ENCODE results near the gene ANKRD13B.
"Not testable (repeated sequence)": the region's sequence is repeated elsewhere in the genome, so short reads cannot be mapped to it uniquely, and the experiment has no call there.

ANKRD13B gene

DNA sequence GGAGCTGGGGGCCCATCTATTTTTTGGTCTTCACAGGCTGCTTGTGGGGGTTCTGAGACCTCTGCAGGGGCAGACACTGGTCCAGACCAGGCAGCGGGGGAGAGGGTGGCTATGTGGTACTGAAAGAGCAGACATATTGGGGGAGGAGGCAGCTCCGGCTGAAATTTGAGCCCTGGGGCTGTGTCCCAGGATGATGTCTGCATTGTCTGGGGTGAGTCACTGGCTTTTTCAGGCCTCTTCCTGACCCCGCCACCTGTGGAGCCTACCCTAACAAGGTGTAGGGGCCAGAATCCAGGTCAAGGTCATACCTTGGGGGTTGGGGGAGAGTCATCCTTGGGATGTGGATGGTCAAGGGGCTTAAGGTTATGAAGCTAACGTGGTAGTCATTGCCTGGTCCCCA is 27.3 kb downstream of the ANKRD13B start:
- peak; percentile 47 for DNase-seq

DNA sequence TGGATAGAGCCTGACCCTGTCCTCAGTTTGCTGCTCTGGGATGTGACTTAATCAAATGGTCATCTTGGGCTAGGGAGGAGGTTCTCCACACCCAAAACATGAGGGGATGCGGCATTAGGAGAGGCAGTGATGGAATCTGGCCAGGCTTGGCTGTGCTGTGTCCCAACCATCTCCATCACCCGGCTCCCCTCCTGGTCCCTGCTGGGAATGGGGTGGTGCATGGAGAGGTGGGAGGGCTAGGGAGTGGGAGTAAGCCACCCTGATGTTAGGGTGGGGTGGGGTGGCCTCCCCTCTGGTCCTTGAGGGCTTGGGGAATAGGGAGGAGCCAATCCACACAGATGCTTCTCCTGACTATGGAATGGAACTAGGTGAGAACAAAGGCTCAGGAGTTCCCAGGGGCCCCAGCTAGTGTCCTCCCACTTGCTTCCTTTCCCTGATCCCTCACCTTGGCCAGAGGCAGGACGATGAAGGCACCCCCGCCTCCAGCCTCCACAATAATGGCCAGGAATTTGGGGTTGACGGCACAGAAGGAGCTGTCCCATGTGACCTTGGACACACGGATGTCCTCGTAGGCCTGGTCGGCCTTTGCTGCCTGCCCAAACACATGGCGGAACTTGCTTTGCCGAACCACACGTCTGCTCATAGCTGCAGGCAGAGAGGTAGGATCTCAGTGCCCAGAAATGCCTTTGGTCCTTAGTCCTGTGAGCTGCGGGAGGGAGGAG is 28.0 kb downstream of the ANKRD13B start:
- no peak for DNase-seq

DNA sequence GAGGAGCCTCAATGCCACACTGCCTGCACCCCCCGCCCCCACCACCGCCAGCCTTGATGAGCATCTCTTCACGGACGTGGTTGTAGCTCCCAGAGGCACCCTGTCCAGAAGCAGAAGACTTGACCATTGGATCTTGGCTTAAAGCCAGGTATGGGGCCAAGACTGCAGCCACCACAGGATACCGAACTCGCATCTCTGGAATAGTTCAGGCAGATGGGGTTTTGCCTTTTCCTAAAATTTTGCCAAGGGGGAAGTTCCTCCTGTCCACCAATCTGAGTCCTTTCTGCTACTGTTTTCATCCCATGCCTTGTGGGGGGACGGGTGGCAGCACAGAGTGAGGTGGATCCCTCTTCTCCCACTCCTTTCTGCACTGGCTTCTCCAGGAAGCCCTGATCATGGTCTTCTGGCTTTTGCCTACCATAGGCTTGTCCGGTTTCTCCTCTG is 28.8 kb downstream of the ANKRD13B start:
- DNase-seq: no peak

DNA sequence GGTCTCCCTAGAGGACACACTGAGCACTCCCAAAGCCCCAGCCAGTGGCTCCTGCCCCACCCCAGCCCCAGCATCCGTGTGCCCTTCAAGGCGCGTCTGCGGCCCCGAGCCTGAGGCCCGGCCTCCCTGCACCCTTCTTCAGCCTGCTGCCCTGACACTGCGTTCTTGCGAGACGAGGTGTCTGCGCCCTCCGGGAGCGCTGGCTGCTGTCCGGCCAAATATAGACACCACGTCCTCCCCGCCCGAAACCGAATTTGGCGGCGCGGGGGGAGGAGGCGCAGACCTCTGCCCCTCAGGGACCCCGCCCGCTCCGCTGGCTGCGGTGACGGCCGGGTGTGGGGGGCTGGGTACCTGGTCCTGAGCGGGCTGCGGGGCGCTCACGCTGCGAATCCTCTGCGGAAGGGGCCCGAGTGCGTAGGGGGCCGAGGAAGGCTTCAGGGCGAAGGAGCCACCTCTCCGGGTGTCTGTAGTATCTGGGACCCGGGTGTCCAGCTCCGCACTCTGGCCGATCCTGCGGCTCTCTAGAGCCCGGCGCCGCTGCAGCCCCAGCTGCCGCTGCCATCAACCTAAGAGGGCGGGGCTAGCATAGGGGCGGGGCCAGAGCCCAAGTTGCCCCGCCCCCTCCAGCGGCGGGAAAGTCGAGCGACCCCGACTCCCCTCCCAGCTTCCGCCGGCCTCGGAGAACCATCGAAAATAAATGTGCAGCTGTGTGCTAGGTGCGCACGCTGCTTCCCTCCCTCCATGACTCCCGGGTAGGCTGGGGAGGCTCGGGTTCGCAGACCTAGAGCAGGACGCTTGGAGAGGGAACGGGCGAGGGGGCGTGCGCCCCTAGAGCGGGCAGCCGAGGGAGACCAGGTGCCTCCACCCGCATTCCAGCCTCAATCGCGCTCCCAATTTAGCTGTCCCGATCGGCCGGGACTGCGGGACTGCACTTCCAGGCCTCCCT is 29.7 kb downstream of the ANKRD13B start, which contains the start of gene CORO6:
Gene CORO6 (minus strand): TSS at position 576 of the 946 bp plus-strand sequence. CDS start 1,491 bp downstream, outside the sequence.
- peak; percentile 53 for DNase-seq

DNA sequence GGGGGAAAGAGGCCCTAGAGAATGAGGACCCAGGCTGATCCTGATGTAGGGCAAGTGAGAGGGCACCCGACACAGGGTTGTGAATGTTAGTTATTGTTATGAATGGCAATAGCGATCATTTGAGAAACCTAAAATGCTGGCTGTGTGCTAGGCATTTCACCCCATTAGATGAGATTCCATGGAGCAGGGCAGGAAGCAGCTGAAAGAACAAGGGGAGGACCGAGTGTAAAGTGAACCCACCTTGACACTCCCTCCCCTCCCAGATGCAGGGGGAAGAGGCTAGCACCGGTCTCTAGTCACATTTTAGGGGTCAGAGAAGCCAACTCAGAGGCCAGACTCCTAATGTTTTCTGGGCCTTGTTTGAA is 30.3 kb downstream of the ANKRD13B start:
- no peak for DNase-seq

DNA sequence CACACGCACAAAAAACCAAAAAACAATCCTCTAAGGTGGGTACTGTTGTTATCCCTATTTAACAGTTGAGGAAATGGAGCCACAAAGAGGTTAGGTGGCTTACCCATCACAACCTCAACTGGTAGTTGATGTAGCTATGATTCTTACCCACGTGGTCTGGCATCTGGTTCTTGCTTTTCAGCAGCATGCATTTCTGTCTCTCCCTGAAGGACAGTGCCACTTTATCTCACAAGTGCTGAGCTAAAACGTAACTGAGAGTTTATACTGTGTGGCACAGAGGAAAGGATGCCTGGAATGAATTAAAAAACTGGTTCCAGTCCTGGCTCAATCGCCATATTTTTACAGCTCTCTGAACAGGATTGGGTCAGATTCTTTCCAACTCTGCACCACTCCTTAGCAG is 31.7 kb downstream of the ANKRD13B start:
- no peak for DNase-seq

DNA sequence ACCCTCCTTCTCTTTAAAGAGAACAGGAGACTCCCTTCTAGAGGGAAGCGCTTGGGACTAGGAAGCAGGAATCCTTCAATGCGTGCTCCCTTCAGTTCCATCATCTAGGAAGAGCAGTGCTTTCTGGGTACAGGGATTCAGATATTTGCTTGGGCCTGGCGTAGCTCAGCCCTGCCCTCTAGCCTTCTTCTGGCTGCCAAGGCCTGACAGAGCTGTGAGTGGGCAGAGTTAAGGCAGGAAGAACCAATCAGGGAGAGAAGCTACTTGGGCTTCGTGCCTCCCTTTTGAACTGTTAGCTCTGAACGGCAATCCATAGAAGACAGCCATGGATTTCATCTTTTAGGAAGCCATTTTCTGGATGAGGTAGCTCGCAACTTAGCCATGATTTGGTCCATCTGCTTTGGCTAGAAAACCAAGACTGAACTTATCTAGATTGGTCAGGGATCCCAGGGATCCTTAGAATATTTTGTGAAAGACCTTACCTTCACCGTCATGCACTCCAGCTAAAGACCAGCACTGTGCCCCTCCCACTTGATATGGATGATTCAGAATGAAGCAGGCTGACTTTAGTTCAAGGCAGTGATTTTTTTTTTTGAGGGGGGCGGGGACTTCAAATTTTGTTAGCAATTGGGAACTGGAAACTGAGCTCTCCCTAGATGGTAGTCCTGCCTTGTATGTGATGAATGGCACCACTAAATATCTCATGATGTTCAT is 32.3 kb downstream of the ANKRD13B start:
- DNase-seq: peak; percentile 36

DNA sequence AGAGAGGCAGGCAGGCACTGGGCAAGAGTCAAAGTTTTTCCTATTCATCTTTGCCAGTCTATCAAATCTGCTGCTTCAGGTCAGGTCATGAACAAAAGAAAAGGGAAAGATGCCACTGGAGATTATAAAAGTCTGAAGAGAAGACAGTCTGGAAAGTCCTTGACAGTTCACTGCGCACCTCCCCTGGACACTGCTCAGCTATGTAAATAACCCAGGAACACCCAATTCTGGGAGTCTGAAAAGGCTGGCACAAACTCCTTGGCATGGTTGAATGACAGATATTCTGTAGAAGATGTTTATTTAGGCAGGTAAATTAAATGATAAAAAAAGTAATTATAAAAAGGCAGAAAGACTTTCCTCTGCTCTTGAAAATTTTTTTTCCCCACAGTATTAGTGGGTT is 35.0 kb downstream of the ANKRD13B start:
- no peak for DNase-seq

DNA sequence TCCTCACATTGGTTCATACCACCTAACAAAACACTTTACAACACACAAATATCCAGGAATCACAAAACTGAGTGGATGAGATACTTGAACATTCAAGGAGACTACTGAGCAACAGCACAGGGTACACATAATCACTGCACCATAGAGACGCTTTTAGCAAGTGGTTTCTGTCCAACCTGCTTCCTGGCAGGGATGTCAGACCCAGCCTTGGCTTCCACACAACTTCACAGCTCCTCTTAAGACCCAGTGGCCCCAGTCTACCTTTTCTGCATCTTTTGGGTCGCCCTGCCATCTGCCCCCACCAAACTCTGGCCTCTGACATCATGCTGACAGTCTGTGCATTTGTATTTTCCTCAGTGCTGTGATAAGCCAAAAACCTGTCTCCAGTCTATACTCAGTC is 35.7 kb downstream of the ANKRD13B start:
- no peak for DNase-seq

DNA sequence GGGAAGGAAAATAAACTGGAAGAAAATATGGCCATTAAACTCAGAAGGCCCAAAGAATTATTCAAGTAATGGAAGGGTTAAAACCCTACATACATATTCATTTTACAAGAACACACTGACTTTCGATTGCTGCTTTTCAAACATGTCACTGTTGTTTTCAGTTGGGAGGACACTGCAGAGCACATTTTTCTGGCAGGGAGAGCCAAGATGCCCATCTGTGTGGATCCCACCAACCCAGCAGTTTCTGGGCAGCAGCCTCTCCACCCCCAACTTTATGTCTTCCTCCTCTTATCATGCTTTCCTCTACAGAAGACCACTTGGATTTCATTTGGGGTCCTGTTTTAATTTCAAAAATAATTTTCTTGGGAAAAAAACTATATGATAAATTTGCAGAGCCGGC is 36.9 kb downstream of the ANKRD13B start:
- DNase-seq: no peak

DNA sequence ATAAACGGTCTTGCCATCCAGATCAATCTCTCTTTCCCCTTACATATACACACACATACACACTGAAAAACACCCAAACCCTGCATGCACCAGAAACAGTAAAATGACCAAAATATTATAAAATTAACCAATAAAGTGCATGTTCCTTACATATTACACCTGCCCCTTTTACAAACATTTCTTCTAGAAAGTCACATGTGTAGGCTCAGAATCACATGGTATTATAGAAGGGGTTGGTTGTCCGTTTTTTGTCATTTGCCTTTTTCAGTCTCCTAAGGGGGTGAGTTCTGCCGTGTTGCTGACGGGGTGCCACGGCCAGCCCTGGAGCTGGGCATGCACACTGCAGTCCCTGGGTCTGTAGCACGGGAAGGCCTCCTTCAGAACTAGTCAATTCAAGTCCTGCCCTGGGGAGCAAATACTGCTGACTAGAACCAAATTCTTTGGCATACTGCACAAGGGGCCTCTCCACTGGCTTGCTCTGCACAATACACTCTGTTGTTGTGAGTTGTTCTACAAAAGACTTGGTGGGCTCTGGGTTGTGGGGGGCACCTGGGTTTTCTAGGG is 37.8 kb downstream of the ANKRD13B start:
- no peak for DNase-seq

DNA sequence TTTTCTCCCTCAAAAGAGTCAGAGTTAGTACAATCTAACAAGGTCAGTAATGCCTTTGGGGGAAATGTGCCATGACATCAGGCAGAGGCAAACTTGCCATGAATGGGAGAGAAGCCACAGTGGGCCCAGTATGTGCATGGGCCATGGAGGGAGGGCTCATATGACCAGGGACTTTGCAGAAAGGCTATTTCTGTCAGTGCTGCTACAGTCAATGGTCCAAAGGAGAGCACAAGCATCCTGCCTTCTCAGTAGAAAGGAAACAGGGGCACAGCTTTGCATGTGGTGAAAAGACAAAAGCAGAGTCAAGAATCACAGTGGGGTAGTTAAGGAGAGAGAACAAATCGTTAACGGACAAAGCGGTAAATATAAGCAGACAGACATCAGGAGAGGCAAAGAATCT is 41.0 kb downstream of the ANKRD13B start:
- no peak for DNase-seq

DNA sequence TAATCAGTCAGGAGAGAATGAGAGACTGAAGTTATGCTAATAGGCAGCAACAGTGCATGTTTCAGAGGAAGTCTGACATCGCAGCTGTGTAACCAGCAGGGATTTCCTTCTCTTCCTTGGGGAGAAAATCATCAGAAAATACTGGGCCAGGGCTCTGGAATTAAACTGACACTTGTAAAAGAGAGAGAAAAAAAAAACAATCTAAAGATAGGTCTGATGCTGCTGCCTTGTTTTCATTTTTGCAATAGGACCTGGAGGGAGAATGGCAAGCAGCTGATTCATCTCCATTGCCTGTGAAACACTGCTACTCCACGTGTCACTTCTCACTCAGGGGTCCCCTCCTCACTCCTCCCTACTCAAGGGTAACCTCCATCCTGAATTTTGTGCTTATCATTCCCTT is 47.5 kb downstream of the ANKRD13B start:
- peak; percentile 62 for DNase-seq

DNA sequence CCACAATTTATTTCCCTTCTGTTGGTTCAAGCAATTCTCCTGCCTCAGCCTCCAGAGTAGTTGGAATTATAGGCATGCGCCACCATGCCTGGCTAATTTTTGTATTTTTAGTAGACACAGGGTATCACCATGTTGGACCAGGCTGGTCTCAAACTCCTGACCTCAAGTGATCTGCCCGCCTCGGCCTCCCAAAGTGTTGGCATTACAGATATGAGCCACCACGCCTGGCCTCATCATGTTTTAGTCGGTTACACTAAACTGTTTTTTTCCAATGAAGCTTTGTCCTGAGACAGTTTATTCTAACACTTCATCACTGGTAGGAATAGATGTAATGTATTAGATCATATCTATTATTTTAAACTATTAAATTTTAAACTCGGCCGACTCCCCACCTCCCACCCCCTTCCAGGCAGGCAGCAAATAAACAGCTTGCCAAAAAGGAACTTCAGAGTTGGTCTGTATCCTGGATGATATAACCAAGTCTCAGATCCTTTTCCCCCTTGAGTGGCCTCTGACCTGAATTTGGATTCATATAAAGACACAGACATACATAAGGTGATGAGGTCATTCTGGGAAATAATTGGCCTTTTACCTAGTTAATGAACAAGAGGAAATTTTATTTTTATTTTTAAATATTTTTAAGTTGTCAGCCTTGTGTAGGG is 48.2 kb downstream of the ANKRD13B start:
- DNase-seq: no peak

DNA sequence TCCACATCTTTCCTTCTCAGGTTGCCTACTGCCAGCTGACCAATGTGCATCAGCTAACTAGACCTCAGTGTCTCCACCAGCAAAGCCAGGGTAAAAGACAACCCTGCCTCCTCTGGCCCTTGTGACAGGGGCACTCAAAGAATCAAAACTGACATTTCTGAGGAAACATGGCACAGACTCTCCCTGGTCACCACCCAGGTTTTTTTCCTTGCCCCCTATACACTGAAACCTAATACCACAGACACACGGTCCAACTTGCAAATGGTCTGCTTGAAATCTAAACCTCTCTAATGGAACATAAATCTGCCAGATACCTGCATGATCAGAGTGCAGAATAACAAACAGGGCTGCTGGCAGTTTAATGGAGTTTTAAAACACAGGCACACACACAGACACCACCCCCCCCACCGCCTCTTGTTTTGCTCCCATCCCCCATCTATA is 49.3 kb downstream of the ANKRD13B start:
- no peak for DNase-seq

DNA sequence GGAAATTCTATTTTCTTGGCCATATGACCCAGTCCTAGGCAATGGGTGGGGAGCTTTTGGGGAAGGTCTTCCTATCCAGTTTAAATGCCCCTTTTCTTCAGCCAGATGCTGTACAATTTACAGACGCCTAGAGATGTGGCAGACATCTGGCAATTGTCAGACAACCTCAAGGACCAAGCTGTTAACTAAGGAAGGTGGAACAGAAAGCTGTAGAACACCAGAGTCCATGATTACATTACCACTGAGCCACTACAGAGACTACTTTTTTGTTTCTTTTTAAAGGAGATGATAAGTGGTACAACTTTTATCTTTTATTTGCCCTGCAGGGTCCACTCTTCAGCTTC is 50.9 kb downstream of the ANKRD13B start:
- DNase-seq: no peak

DNA sequence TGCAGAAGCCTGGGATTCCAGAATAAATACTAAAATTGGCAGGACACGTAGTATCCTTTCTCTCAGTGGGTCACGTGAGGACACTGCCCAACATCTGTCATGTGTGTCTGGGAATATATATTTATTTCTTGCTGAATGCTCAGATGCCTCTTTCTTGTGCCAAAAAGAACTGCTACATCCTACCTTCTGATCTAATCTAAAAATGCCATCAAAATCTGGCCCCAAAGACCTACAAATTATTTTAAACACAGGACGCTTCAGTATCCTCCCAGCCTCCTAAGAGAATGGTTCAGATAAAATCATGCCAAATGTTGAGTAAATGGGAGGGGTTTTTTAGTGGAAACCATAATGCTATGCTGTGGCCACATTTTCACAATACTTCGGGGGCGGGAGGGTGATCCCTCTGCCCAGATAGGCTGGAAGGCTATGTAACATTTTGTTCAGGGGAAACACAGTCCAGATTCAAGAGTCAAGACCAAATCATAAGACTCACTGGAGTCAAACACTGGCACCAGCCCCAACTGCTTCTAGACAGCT is 52.7 kb downstream of the ANKRD13B start:
- peak; percentile 67 for DNase-seq

DNA sequence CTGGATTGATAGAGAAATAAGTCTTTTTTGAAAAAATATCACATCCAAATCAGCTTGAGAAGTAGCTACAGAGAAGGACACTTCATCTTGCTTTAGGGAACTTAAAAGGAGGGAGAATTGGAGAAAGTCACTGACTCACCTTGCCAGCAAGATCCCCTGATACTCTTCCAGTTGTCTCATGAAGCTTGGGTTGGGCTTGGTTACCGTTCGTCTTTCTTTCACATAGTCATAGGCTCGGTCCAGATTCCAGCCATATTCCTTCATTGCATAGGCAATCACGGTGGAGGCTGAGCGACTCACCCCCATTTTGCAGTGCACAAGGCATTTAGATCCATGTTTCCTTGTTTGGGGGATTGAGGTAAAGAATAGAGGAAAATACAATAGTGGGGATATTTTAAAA is 55.1 kb downstream of the ANKRD13B start:
- peak; percentile 14 for DNase-seq

DNA sequence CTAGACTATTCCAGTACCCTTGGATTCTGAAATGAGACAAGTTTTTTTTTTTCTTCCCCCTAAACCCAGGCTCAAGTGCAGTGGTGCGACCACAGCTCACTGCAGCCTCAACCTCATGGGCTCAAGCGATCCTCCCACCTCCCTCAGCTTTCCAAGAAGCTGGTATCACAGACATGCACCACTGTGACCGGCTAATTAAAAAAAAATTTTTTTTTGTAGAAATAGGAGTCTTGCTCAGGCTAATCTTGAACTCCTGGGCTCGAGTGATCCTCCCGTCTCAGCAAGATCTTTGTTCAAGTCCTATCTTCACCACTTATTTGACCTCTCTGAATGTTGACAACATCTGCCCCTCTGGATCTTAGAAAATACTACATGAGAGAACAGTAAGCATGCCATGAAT is 56.4 kb downstream of the ANKRD13B start:
- no peak for DNase-seq

DNA sequence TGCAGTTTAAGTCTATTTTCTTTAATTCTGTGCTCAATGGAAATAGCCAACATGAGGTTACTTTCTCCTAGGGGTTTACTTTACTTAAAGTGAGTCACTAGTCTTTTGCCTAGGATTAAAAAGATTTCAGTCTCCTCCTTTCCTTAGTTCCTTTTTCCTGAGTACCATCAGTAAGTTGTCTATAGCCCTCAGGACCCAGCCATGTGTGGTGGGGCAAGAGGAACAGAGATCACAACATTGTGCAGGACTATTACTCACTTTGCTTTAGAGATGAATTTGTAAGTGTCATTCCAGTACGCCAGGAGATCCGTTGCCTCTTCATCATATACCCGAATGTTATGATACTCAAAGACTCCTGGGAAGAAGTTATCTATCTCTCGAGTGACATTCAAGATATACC is 57.5 kb downstream of the ANKRD13B start:
- DNase-seq: no peak

DNA sequence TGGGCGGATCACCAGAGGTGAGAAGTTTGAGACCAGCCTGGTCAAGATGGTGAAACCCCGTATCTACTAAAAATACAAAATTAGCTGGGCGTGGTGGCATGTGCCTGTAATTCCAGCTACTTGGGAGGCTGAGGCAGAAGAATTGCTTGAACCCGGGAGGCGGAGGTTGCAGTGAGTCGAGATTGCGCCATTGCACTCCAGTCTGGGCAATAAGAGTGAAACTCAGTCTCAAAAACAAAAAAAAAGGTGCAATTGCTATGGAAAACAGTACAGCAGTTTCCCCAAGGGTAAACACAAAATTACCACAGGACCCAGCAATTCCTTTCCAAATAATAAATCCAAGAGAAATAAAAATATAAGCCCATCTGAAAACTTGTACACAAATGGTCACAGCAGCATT is 59.0 kb downstream of the ANKRD13B start:
- DNase-seq: not testable (repeated sequence)

DNA sequence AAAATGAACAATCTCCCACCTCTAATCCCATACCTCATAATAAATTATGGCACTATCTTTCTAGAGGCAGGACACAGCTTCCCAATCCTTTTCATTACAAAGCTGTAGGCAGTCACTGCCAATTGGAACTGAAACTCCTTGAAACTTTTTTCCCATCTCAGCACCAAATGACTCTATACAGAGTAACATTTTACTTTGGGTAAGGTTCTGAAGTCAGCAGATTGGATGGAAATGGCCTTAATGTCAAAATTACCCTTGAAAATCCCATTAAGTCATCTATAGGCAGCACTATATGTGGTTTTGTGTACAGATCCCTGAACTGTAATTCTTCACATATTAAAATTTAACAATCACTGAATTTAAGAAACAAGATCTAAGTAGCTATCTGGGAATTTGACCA is 60.0 kb downstream of the ANKRD13B start:
- DNase-seq: no peak
